CMK (cell line): ENCODE measurements around the gene ANKRD31.
"Not testable (repeated sequence)": the region's sequence is repeated elsewhere in the genome, so short reads cannot be mapped to it uniquely, and the experiment has no call there.

ENCODE experiments used
- DNase-seq: peaks from one replicate; pipeline ENCODE4 v3.0.0-alpha.2; 2010; ENCODE audit warnings: low read depth

Gene ANKRD31

DNA sequence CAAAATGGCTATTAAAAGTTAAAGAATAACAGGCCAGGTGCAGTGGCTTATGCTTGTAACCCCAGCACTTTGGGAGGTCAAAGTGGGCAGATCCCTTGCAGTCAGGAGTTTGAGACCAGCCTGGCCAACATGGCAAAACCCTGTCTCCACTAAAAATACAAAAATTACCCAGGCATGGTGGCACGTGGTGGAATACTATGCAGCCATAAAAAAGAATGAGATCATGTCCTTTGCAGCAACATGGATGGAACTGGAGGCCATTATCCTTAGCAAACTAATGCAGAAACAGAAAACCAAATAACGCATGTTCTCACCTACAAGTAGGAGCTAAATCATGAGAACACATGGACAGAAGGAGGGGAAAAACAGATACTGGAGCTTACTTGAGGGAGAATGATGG is 15.9 kb downstream of the ANKRD31 start:
- not testable (repeated sequence) for DNase-seq

DNA sequence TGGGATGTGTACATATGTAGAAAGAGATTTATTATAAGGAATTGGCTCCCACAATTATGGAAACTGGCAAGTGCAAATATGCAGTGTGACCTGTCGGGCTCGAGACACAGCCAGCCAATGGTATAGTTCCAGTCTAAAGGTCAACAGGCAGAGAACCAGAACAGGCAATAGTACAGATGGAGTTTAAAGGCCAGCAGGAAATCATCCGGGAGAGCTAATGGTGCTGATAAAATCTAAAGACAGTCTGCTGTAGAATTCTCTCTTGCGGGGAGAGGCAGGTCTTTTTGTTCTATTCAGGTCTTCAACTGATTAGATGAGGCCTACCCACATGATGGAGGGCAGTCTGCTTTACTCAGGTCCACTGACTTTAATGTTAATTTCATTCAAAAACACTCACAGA is 21.8 kb downstream of the ANKRD31 start:
- DNase-seq: no peak

DNA sequence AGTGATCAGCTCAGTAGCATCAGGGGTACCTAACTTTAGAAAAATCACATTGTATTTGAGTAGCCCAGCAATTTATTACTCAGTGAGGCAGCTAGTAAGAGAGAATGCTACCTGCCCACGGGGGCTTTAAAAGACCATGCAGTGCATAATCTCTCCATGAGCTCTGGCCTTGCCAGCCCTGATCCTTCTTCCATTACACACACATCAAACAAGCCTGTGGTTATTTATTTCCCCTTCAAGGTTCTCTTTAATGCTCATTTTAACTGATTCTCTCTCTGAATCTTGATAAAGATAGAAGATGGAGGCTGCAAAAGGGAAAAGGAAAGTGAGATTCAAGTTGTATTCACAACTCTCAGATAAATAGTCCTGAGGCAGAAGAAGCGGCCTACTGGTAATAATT is 22.3 kb downstream of the ANKRD31 start:
- no peak for DNase-seq

DNA sequence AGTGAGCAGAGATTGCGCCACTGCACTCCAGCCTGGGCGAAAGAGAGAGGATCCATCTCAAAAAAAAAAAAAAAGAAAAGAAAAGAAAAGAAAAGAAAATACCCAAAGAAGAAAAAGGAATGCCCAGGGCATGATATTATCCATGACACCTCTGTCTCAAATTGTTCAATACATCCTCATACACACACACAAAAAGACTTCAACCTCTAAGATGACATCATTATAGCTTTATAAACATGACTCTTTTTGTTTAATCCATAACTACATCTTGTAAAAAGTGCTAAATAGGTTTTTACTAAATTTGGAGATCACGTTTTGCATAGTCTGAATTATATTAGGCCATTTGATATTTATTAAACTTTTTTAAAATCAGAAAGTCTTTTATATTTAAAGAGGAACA is 33.1 kb downstream of the ANKRD31 start:
- no peak for DNase-seq

DNA sequence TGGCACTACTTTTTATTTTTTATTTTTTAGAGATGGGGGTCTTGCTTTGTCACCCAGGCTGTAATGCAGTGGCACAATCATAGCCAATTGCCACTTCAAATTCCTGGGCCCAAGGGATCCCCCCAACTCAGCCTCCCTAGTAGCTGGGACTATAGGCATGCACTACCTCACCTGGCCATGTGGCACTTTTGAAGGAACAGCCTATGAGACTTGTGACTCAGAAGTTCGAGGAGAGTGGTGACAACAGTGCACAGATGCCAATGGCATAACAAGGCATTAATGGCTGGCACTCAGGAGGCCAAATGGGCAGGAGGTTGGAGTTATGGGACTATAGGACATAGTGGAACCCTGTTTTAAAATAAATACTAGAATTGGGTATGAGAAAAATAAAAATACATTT is 33.7 kb downstream of the ANKRD31 start:
- DNase-seq: no peak

DNA sequence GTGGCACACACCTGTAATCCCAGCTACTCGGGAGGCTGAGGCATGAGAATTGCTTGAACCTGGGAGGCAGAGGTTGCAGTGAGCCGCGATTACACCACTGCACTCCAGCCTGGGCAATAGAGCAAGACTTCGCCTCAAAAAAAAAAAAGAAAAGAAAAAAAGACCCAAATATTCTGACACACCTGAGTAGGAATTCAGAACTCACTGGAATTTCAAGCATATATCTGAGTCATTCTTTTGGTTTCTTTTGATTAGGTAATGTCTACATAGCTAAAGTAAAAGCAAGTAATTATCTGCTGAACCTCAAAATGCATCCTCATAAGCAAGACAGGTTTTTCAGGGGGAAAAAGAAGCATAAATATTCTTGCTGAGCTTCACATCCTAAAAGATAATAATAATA is 35.9 kb downstream of the ANKRD31 start:
- DNase-seq: no peak

DNA sequence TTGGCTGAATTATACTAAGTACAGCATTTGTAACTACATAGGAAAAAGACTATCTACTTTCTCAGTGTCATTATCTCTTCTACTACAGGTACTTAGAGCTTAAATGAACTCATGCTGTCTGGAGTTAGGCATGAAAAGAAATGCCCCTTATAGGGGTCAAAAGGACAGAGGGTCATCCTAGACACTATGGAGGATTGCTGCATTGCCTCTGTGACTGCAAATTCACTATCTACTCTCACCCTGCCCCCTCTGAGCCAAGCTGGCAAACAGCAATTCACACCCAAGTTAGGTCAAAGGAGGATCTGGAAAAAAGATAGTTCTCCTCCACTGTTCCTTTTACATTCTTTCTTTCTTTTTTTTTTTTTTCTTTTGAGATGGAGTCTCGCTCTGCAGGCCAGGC is 36.7 kb downstream of the ANKRD31 start:
- DNase-seq: no peak

DNA sequence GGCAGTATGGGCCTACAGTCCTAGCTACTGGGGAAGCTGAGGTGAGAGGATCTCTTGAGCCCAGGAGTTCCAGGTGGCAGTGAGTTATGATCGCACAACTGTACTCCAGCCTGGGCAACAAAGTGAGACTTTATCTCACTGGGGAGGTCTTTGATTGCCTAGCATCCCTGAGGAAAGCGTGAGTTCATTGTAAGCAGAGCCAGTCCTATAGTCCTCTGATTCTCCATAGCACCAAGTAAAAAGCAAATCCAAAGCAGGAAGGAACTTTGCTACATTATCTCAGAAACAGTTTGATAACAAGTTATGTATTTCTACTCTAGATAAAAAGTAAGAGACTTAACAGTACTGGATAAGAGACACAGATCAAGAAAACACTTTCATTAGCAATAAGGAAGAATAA is 37.6 kb downstream of the ANKRD31 start:
- no peak for DNase-seq

DNA sequence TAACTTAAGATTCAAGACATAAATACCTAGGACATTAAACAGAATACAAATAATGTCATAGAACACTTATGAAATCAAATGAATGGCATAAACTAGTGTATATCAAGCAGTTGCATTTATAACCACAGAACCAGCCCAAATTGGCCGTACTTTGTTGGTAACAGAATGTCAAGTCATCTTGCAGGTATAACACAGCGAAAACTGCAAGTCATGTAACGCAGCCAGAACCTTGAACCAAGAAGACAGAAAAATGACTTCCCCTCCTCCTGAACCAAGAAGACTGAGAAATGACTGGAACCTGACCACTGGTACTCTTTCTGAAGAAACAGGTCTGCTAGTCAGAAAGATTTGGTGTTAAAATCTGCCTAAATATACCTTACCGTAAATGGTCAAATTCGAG is 38.9 kb downstream of the ANKRD31 start:
- DNase-seq: no peak

DNA sequence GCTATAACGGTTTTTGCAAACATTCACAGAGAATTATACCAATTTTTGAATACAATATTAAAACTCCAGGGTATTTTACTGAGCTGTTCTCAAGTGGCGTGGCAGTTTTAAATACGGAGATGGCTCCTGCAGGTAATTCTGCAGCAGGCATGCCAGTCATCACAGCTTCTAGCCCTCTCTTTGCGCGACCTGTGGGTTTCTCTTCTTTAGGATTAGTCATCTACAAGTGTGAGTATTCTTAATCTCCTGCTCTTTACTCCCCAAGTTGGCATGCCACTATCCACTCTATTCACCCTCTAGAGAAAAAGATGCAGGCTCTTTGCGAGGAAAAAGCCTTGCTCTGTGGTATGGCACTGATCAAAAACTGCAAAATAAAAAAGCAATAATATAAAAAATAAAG is 43.9 kb downstream of the ANKRD31 start:
- DNase-seq: no peak

DNA sequence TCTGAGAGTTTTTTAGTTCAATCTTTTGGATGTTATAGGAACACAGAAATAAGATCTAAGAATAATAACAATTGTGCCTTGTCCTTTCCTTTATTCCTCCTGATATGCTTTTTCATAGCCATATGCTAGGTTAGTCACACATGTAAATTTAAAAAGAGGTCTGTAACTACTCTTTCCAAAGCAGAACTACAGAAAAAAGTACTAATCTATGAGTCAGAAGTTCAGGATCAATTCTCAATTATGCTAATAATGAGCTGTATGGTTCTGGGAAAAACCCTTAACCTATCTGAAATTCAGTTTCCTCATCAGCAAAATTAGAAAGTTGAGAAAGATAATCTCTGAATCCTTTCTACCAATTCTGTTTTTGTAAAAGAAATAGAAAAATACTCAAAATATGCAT is 44.4 kb downstream of the ANKRD31 start:
- DNase-seq: no peak

DNA sequence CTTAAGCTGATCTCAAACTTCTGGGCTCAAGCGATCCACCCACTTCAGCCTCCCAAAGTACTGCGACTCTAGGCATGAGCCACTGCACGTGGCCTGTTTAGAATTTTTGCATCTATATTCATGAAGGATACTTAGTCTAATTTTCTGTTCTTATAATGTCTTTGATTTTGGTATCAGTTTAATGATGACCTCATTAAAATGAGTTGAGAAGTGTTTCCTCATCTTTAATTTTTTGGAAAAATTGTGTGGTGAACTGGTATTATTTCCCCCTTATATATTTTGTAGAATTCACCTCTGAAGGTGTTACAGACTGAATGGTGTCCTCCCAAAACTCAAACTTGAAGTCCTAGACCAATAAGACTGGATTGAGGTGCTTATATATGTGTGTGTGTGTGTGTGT is 46.5 kb downstream of the ANKRD31 start:
- DNase-seq: no peak

DNA sequence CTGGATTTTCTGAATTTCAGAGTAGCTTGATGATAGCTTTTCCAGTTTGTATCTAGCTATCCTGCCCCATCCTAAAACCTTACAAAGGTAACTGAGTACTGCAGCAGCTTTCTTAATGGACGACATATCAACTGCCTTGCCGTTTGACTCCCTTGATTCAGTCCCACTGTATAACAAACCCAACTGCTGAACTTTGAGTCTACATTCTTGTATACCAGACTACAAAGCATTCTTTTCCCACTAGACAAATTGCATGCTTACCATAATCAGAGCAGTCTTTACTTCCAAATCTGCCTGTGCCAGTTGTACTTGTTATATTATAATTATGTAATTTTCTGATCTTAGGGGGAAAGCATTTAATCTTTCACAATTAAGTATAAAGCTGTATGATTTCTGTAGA is 47.3 kb downstream of the ANKRD31 start:
- DNase-seq: no peak

DNA sequence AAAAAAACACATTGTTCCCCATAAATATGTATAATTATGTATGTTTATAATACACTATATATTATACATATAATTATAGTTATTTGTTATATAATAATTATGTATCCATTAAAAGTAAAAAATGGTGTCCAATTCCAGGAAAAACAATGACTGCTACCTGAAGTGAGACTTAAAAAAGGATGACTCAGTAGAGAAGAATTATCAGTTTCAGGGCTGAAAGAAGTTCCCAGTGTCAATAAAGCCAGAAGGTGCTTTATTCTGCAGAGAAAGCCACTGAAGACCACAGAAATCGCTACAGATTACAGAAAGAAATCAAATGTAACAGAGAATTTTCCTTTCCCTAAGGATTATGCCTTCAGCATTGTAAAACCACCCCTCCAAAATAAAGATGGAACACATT is 50.9 kb downstream of the ANKRD31 start:
- no peak for DNase-seq

DNA sequence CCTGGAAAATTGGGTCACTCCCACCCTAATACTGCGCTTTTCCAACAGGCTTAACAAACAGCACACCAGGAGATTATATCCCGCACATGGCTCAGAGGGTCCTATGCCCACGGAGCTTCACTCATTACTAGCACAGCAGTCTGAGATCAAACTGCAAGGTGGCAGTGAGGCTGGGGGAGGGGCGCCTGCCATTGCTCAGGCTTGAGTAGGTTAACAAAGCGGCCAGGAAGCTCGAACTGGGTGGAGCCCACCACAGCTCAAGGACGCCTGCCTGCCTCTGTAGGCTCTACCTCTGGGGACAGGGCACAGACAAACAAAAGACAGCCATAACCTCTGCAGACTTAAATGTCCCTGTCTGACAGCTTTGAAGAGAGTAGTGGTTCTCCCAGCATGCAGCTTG is 60.7 kb downstream of the ANKRD31 start:
- not testable (repeated sequence) for DNase-seq

DNA sequence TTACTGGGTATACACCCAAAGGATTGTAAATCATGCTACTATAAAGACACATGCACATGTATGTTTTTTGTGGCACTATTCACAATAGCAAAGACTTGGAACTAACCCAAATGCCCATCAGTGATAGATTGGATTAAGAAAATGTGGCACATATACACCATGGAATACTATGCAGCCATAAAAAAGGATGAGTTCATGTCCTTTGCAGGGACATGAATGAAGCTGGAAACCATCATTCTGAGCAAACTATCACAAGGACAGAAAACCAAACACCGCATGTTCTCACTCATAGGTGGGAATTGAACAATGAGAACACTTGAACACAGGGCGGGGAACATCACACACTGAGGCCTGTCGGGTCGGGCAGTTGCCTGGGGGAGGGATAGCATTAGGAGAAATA is 61.8 kb downstream of the ANKRD31 start:
- DNase-seq: not testable (repeated sequence)

DNA sequence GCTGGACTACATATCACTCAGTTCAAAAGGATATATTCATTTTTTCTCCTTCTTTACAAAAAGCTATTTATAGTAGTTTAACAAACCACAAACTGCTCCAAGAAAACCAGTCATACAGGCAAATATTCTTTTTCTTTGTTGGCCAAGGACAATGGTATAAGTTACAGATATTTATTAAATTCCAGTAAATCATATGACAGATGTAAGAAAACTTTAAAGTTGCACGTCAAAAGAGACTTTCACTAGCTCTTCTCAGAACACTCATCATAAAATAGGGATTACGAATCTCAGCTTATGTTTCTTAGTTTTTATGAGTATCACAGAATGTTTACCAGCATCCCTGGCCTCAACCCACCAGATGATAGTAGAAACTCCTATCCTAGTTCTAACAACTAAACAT is 67.2 kb downstream of the ANKRD31 start:
- DNase-seq: no peak

DNA sequence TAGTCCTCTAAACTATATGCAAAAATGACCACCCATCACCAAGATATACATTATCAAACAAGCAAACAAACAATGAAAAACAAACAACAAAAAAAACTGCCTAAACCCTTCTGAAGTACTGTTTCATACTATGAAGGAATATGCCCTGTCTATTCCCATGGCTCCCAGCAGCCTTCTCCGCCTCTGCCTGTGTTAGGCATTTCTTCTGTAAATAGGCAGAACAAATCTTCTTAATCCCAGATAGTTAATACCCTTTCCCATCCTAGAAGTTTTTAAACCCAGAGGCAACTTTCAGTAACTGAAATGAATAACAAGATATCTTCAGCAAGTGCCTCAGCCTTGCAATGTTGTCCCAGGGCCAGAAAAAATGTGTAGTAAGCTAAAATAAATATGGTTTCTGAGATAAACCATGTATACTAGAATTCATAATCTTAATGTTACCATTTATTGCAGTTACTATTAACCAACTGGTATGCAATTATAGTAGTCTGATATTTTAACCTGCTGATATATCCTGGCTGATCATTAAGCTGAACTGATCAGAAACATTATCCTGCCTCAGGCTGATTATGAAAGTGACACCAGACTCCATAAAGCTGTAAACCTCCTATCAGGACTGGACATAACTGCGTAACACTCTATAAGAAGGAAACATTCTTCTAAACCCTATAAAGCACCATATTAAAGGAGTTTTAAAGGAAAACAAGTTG is 68.5 kb downstream of the ANKRD31 start:
- no peak for DNase-seq

DNA sequence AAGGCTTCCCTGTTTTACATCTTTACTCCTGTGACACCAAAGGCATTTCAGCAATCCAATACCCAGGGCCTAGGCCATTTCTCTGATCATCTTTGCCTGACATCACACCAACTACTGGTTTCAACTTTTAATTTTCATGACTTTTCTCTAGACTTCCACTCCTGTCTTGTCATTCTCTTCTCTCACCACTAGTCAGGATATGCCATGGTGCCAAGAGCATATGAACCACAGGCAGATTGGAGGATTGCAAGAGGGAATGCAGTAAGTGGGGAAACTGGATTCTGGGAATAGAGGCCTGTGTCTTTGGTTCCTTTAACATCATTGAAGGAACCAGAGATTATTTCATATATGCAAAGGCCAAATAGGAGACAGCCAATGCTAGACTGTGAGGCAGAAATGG is 69.3 kb downstream of the ANKRD31 start:
- no peak for DNase-seq

DNA sequence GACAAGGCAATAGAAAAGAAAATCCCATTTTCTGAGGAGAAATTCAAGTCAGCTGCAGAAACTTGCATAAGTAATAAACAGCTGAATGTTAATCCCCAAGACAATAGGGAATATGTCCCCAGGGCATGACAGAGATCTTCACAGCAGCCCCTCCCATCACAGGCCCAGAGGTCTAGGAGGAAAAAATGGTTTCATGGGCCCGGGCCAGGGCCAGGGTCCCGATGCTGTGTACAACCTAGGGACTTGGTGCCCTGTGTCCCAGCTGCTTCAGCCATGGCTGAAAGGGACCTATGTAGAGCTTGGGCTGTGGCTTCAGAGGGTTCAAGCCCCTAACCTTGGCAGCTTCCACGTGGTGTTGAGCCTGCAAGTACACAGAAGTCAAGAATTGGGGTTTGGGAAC is 75.2 kb downstream of the ANKRD31 start:
- not testable (repeated sequence) for DNase-seq

DNA sequence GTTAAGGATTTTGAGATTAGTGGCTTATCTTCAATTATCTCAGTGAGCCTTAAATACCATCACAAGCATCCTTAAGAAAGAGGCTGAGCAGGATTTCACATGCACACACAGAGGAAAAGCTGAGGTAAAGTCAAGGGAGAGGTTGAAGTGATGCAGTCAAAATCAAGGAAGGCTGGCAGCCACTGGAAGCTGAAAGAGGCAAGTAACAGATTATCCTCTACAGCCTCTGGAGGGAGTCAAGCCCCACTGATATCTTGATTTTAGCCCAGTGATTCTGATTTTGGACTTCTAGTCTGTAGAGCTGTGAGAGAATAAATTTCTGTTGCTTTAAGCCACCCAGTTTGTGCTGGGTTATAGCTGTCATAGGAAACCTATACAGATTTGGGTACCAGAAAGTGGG is 80.1 kb downstream of the ANKRD31 start:
- DNase-seq: no peak

DNA sequence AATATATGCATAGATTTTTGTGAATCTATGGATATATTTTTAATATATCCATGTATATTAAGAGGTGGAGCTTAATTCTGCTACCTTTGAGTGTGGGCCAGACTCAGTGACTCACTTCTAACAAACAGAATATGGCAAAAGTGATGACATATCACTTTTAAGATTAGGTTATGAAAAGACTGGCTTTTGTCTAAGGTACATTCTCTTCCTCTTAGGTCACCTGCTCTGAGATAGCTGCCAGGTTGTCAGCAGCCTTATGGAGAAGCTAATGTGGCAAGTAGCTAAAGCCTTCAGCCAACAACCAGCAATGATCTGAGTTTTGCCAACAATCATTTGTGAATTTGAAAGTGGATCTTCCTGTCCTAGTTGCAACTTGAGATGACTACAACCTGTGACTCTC is 83.8 kb downstream of the ANKRD31 start:
- no peak for DNase-seq

DNA sequence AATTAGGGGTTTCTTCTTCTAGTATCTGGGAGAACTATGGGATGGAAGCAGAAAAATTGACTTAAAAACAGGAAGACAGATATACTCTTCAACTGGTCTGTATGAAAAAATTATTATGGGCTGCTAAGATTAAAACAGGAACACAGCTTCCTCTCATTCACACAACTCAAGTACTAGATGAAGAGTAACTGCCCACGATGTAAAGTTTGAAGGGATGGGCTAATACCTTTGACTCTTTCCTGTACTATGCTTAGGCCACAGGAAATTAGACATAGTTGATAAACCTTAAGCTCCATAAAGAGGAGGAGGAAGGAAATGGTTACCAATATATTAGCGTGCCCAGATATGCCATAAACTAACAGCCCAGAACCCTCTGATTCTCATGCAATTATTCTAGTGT is 88.6 kb downstream of the ANKRD31 start:
- DNase-seq: no peak

DNA sequence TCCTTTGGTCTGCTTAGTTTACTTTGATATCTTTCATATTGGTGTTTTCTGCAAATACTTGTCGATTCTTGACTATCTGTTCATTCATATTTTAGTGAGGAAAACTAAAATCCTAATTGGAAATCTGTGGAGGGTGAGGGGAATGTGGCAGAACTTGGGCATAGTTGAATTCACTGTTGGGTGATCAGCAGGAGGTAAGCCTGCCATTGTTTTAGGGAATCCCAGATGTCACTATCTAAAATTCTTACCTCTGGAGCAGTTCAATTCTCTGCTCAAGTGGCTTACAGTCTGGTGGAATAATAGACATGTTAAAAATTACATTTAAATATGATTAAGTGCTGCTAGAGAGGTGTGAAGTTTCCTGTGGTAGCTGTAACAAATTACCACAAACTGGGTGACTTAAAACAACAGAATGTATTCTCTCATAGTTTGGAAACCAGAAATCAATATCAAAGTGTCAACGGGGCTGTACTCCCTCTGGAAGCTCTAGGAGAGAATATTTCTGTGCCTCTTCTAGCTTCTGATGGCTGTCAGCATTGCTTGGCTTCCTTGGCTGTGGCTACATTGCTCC is 94.0 kb downstream of the ANKRD31 start:
- no peak for DNase-seq
